Muscle of arm (tissue), 12 donors: ENCODE data around the gene STC2. TPM values are rescaled to one million over a fixed set of nuclear protein-coding genes. Genes with fewer than 3 reads are reported as not detected.

Experiments used
- DNase-seq: peaks from one replicate; pipeline ENCODE4 v3.0.0-alpha.2; 2013
- polyA plus RNA-seq, 12 donors: library from polyadenylated mRNA; unstranded; fragments of 120-200 nt; gene quantifications; one replicate each; pipeline ENCODE4 v1.2.1, GENCODE V29; 2013; ENCODE audit not compliant: insufficient read length in 12 of 12

Gene STC2
- polyA plus RNA-seq, 12 donors, result 3.4 to 16.4 (median 5.6) TPM; not detected in 1

- no peak for DNase-seq
Observed at GRCh38 chr5:173330338-173331206, 2.4 kb upstream of the STC2 start.

- DNase-seq, result no peak
Observed at GRCh38 chr5:173329491-173330337, 1.5 kb upstream of the STC2 start.

GRCh38 chr5:173328844-173329490 is 753 bp upstream of the STC2 start:
- no peak for DNase-seq

GRCh38 chr5:173327084-173327947 is 898 bp downstream of the STC2 start:
- DNase-seq, result no peak

GRCh38 chr5:173326501-173326960 is 1.7 kb downstream of the STC2 start:
- no peak for DNase-seq

- DNase-seq, result no peak
Observed at GRCh38 chr5:173325091-173325698, 3.0 kb downstream of the STC2 start.

- DNase-seq, result no peak
Observed at GRCh38 chr5:173324115-173325001, 3.9 kb downstream of the STC2 start.

GRCh38 chr5:173323799-173324114 is 4.5 kb downstream of the STC2 start:
- no peak for DNase-seq

- no peak for DNase-seq
Observed at GRCh38 chr5:173323106-173323798, 5.0 kb downstream of the STC2 start.

GRCh38 chr5:173321886-173322285 is 6.3 kb downstream of the STC2 start:
- no peak for DNase-seq

- DNase-seq, result no peak
Observed at GRCh38 chr5:173320259-173320658, 8.0 kb downstream of the STC2 start.

GRCh38 chr5:173319646-173320045 is 8.6 kb downstream of the STC2 start:
- DNase-seq, result no peak

DNA sequence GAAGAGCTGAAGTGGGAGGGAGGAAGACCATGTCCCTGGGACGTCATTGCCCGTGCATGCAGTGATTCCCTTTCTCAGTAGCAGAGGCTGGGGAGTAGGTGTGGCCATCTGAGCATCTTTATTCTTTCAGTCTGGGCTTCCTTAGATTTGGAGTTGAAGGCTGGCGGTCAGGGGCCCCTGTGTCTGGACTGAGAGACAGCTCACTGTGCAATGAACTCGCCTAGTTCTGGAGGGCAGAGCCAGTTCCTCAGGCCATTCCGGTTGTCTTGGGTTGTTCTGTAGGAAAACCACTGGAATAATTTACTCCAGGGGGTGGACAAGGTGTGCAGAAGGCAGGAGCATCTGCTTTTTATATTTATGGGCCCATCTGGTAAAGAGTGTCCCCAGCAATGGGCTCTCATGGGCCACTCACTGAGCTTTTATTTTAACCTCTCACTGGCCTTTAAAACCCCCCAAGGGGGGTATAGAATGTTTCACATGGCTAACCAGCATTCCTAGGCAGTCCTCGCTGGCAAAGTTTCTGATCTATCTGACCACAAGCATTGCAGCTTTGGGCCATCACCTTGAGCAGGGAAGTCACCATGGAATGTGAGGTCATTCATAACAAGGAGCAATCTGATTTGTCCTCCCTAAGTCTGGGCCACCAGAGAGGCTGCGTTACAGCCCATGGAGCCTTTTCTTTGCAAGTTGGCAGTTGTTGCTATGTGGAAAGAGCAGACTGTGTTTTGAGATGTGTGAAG is 9.2 kb downstream of the STC2 start:
- DNase-seq, result no peak

GRCh38 chr5:173318330-173318729 is 9.9 kb downstream of the STC2 start:
- DNase-seq, result no peak

DNA sequence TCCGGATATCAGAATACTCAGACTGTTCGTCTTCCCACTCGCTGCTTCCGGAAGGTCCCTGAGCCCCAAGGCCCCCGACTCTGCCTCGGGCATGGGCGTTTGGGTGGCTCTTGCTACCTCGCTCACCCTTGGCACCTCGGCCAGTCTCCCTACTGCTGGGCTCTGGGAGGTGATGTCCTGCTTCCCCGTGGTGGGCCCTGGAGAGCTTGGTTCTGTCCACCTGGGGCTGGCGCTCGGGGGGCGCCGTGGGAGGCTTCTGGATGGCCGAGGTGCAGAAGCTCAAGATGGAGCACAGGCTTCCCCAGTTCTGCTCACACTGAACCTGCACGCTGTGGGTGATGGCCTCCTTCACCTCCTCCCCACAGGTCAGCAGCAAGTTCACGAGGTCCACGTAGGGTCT is 10.4 kb downstream of the STC2 start:
- DNase-seq, result no peak

GRCh38 chr5:173317091-173317730 is 11.0 kb downstream of the STC2 start:
- no peak for DNase-seq

GRCh38 chr5:173316339-173317020 is 11.7 kb downstream of the STC2 start:
- DNase-seq, result no peak
